ENCODE measurements around the gene PLN. TPM values are rescaled to one million over a fixed set of nuclear protein-coding genes. Genes with fewer than 3 reads are reported as not detected.

The PLN gene
- total and polyA plus RNA-seq, 2 experiments from 2014 or later = not detected

DNA sequence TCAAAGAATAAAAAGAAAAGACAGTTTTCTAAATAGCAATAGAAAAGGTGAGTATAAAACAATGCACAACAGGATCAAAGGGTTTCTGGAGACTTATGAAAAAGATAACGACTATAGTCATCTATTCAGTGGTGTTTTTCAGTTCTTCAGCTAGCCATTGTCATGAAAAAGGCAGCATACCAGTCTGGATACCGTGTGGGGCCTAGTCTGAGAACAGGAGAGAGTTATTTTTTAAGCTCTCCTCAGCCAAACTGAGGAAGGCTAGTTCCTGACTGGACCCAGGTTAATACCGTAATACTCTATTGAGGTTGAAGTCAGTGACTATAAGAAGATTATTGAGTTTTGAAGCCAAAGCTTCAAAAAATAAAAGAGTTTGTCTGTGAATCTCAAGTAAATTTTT lies 49.5 kb downstream of the PLN start:
- Histone ChIP-seq H3K4me1 (ENCODE audit: insufficient read depth) (no peaks in the 10 kb centered on the region), H3K36me3 (ENCODE audit: low read depth) (no peaks in the 10 kb centered on the region), H3K4me3 (no peak overlapping the region), H3K9me2 (ENCODE audit: insufficient read depth) (no peaks in the 10 kb centered on the region), H3K79me2 (ENCODE audit: insufficient read depth) (peaks cover 99% of the 10 kb centered on the region), H3K27ac (no peak overlapping the region), H3K9ac (no peak overlapping the region), H3K4me2 (ENCODE audit: unreplicated experiment) (no peak overlapping the region), H2AFZ (no peak overlapping the region), H3K9me3 (ENCODE audit: low read depth) (no peaks in the 10 kb centered on the region), H3F3A (ENCODE audit: insufficient read depth) (no peaks in the 10 kb centered on the region), H4K20me1 (ENCODE audit: insufficient read depth) (0 out of 2 replicates have a peak, but pooled peaks cover 3% of the 10 kb centered on the region), H3K27me3 (replicated peaks; ENCODE audit: insufficient read depth) (no peaks in the 10 kb centered on the region)
- in situ Hi-C loops (cut with MboI) = no loop called here
- no peak for DNase-seq
- WGBS, 2 experiments (ENCODE audit: low coverage in 1 of 2, low lambda C conversion rate in 2 of 2, missing lambda C conversion rate in 2 of 2) = 67 to 71% methylated on average over 3 of the region's 3 CpGs
- TF ChIP-seq EZH2phosphoT487 (IDR thresholded peaks at IDR 0.05; ENCODE audit: insufficient read depth, low read depth) (no peak), EZH2 (IDR thresholded peaks at IDR 0.05; ENCODE audit: insufficient read depth, poor library complexity, severe bottlenecking) (no peak)

DNA sequence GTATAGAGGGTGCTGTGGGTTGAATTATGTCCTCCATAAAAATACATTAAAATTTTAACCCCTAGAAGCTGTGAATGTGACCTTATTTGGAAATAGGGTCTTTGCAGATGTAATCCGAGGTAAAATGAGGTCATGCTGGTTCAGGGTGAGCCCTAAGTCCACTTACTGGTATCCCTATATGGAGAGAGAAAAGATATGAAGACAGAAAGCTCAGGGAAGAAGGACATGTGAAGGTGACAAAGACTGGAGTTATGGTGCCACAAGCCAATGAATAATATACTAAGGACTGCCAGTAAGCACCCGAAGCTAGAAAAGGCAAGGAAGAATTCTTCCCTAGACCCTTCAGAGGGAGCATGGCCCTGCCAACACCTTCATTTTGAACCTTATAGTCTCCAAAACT lies 50.2 kb downstream of the PLN start:
- Histone ChIP-seq H3K36me3 (ENCODE audit: low read depth) (no peaks in the 10 kb centered on the region), H3K27me3 (replicated peaks; ENCODE audit: insufficient read depth) (no peaks in the 10 kb centered on the region), H3K9me3 (ENCODE audit: low read depth) (no peaks in the 10 kb centered on the region), H2AFZ (no peak overlapping the region), H3K9ac (no peak overlapping the region), H3K4me2 (ENCODE audit: unreplicated experiment) (no peak overlapping the region), H3F3A (ENCODE audit: insufficient read depth) (no peaks in the 10 kb centered on the region), H3K79me2 (ENCODE audit: insufficient read depth) (peaks cover 99% of the 10 kb centered on the region), H3K4me1 (ENCODE audit: insufficient read depth) (no peaks in the 10 kb centered on the region), H3K27ac (no peak overlapping the region), H4K20me1 (ENCODE audit: insufficient read depth) (0 out of 2 replicates have a peak, but pooled peaks cover 3% of the 10 kb centered on the region), H3K9me2 (ENCODE audit: insufficient read depth) (no peaks in the 10 kb centered on the region), H3K4me3 (no peak overlapping the region)
- no peak for DNase-seq
- TF ChIP-seq EZH2 (IDR thresholded peaks at IDR 0.05; ENCODE audit: insufficient read depth, poor library complexity, severe bottlenecking) (no peak), EZH2phosphoT487 (IDR thresholded peaks at IDR 0.05; ENCODE audit: insufficient read depth, low read depth) (no peak)
- WGBS, 2 experiments (ENCODE audit: low coverage in 1 of 2, low lambda C conversion rate in 2 of 2, missing lambda C conversion rate in 2 of 2) = 68 to 81% methylated on average over 2 of the region's 2 CpGs
- in situ Hi-C loops (cut with MboI) = no loop called here

DNA sequence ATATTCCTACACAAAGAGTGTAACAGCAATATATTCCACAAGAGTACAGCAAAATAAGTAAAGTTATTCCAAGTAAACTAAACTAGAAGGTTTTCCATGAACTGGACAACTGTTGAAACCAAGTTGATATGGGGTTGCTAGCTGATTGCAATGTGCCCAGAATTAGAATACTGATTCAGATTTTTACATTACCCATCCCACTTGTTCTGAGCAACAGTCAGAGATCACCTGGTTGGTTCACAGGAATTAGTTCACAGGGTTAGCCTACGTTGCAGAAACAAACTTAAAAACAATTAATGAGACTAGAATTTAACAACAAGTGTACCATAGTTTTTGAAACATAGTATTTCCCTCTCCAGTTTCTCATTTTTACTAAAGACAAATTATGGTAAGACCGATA lies 54.2 kb downstream of the PLN start:
- Histone ChIP-seq H3K27ac (no peak overlapping the region), H3K27me3 (replicated peaks; ENCODE audit: insufficient read depth) (no peaks in the 10 kb centered on the region), H3K36me3 (ENCODE audit: low read depth) (0 out of 2 replicates have a peak, but pooled peaks cover 4% of the 10 kb centered on the region), H3K4me1 (ENCODE audit: insufficient read depth) (no peaks in the 10 kb centered on the region), H3K4me3 (no peak overlapping the region), H3F3A (ENCODE audit: insufficient read depth) (no peaks in the 10 kb centered on the region), H3K79me2 (ENCODE audit: insufficient read depth) (peaks cover 100% of the 10 kb centered on the region), H3K4me2 (ENCODE audit: unreplicated experiment) (no peak overlapping the region), H3K9ac (no peak overlapping the region), H3K9me3 (ENCODE audit: low read depth) (no peaks in the 10 kb centered on the region), H2AFZ (no peak overlapping the region), H3K9me2 (ENCODE audit: insufficient read depth) (no peaks in the 10 kb centered on the region), H4K20me1 (ENCODE audit: insufficient read depth) (peaks cover 8% of the 10 kb centered on the region; the same call in 1 of the 2 replicates)
- 65 to 74% methylated on average over 2 of the region's 2 CpGs for WGBS, 2 experiments (ENCODE audit: low coverage in 1 of 2, low lambda C conversion rate in 2 of 2, missing lambda C conversion rate in 2 of 2)
- TF ChIP-seq EZH2phosphoT487 (IDR thresholded peaks at IDR 0.05; ENCODE audit: insufficient read depth, low read depth) = no peak
- in situ Hi-C loops (cut with MboI) = no loop called here
- no peak for DNase-seq

DNA sequence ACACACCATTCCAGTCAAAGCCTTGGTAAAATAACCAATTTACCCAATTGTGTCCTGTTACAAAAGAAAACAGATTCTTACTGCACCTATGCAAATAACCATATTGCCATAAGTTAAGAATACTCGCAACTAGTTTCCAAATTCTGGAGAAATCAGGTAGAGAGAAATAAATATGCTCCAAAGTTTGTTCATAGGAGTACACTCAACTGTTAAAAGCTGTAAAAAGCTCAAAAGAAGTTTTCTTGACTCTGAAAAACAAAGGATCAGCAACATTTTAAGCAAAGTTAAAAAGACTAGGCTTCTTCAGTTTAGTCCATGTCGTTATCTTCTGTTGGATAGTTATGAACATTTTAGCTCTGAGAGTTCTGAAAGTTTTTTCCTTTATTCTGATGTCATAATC lies 55.3 kb downstream of the PLN start:
- Histone ChIP-seq H3K9me3 (ENCODE audit: low read depth) (no peaks in the 10 kb centered on the region), H3K27me3 (replicated peaks; ENCODE audit: insufficient read depth) (no peaks in the 10 kb centered on the region), H3K79me2 (ENCODE audit: insufficient read depth) (peaks cover 100% of the 10 kb centered on the region), H3K27ac (no peak overlapping the region), H3K4me2 (ENCODE audit: unreplicated experiment) (no peak overlapping the region), H2AFZ (no peak overlapping the region), H3K4me3 (no peak overlapping the region), H3K36me3 (ENCODE audit: low read depth) (0 out of 2 replicates have a peak, but pooled peaks cover 4% of the 10 kb centered on the region), H3K9me2 (ENCODE audit: insufficient read depth) (no peaks in the 10 kb centered on the region), H3K4me1 (ENCODE audit: insufficient read depth) (no peaks in the 10 kb centered on the region), H3K9ac (no peak overlapping the region), H3F3A (ENCODE audit: insufficient read depth) (no peaks in the 10 kb centered on the region), H4K20me1 (ENCODE audit: insufficient read depth) (peaks cover 5% of the 10 kb centered on the region; the same call in 1 of the 2 replicates)
- DNase-seq = no peak
- 99 to 100% methylated on average over 2 of the region's 2 CpGs for WGBS, 2 experiments (ENCODE audit: low coverage in 1 of 2, low lambda C conversion rate in 2 of 2, missing lambda C conversion rate in 2 of 2)
- in situ Hi-C loops (cut with MboI) = no loop called here
- TF ChIP-seq EZH2phosphoT487 (IDR thresholded peaks at IDR 0.05; ENCODE audit: insufficient read depth, low read depth) = no peak
- TF ChIP-seq EZH2 (IDR thresholded peaks at IDR 0.05; ENCODE audit: insufficient read depth, poor library complexity, severe bottlenecking) = no peak

DNA sequence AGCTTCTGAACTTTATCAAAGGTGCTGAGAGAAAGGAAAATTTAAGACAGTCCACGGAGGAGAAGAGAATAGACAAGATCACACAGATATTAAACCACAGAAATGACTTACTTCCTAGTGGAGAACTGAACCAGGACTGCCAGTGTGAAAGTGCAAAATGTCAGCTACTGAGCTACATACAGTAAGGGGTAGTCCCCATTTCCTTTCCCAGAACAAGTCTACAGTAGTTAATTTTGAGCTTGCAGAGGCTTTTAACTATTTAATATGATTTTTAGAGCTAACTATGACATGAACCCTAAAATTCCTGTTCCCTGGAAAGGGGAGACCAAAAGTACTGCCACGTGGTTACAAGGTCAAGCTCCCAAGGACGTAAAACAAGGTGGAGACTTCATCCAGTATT lies 58.2 kb downstream of the PLN start:
- Histone ChIP-seq H3K9me3 (ENCODE audit: low read depth) (no peaks in the 10 kb centered on the region), H3K36me3 (ENCODE audit: low read depth) (0 out of 2 replicates have a peak, but pooled peaks cover 4% of the 10 kb centered on the region), H2AFZ (no peak overlapping the region), H3K9ac (no peak overlapping the region), H3K4me1 (ENCODE audit: insufficient read depth) (no peaks in the 10 kb centered on the region), H3F3A (ENCODE audit: insufficient read depth) (no peaks in the 10 kb centered on the region), H3K4me3 (no peak overlapping the region), H3K4me2 (ENCODE audit: unreplicated experiment) (no peak overlapping the region), H3K79me2 (ENCODE audit: insufficient read depth) (peaks cover 100% of the 10 kb centered on the region), H4K20me1 (ENCODE audit: insufficient read depth) (peaks cover 5% of the 10 kb centered on the region; the same call in 1 of the 2 replicates), H3K9me2 (ENCODE audit: insufficient read depth) (no peaks in the 10 kb centered on the region), H3K27ac (no peak overlapping the region), H3K27me3 (replicated peaks; ENCODE audit: insufficient read depth) (no peaks in the 10 kb centered on the region)
- TF ChIP-seq EZH2 (IDR thresholded peaks at IDR 0.05; ENCODE audit: insufficient read depth, poor library complexity, severe bottlenecking) (no peak), EZH2phosphoT487 (IDR thresholded peaks at IDR 0.05; ENCODE audit: insufficient read depth, low read depth) (no peak)
- in situ Hi-C loops (cut with MboI) = no loop called here
- DNase-seq = no peak
- 97% methylated on average over 3 of the region's 3 CpGs for WGBS, 2 experiments (ENCODE audit: low coverage in 1 of 2, low lambda C conversion rate in 2 of 2, missing lambda C conversion rate in 2 of 2)
